ENCODE results near the gene CSRNP2. TPM values are rescaled to one million over a fixed set of nuclear protein-coding genes. Genes with fewer than 3 reads are reported as not detected.
"Not testable (repeated sequence)": the region's sequence is repeated elsewhere in the genome, so short reads cannot be mapped to it uniquely, and the experiment has no call there.

CSRNP2 gene
- total RNA-seq: 28.4 and 29.3 TPM in 2 replicates

GRCh38 chr12:51083126-51083833 is at the start of gene CSRNP2:
Gene CSRNP2 (minus strand): TSS chr12:51083596. CDS start chr12:51076561, 7,035 bp downstream.
- DNase-seq: peak; percentile 97

- DNase-seq: no peak
Measured at GRCh38 chr12:51132693-51133092, 49.3 kb upstream of the CSRNP2 start.

GRCh38 chr12:51131745-51132521 is 48.5 kb upstream of the CSRNP2 start:
- no peak for DNase-seq

- DNase-seq: no peak
Measured at GRCh38 chr12:51128919-51129318, 45.5 kb upstream of the CSRNP2 start.

GRCh38 chr12:51127050-51127729 is 43.8 kb upstream of the CSRNP2 start:
- DNase-seq: peak; percentile 9

GRCh38 chr12:51126297-51126696 is 42.9 kb upstream of the CSRNP2 start:
- DNase-seq: no peak

- DNase-seq: no peak
Measured at GRCh38 chr12:51124504-51124903, 41.1 kb upstream of the CSRNP2 start.

- DNase-seq: no peak
Measured at GRCh38 chr12:51122844-51123243, 39.4 kb upstream of the CSRNP2 start.

GRCh38 chr12:51118706-51119105 is 35.3 kb upstream of the CSRNP2 start:
- DNase-seq: no peak

GRCh38 chr12:51115533-51115932 is 32.1 kb upstream of the CSRNP2 start:
- DNase-seq: no peak

GRCh38 chr12:51108136-51108535 is 24.7 kb upstream of the CSRNP2 start:
- DNase-seq: no peak

GRCh38 chr12:51103977-51104376 is 20.6 kb upstream of the CSRNP2 start:
- DNase-seq: no peak

GRCh38 chr12:51098611-51099010 is 15.2 kb upstream of the CSRNP2 start:
- no peak for DNase-seq

GRCh38 chr12:51090705-51091229 is 7.4 kb upstream of the CSRNP2 start:
- DNase-seq: no peak

- DNase-seq: no peak
Measured at GRCh38 chr12:51087818-51088217, 4.4 kb upstream of the CSRNP2 start.

- no peak for DNase-seq
Measured at GRCh38 chr12:51086933-51087332, 3.5 kb upstream of the CSRNP2 start.

- no peak for DNase-seq
Measured at GRCh38 chr12:51085757-51086156, 2.4 kb upstream of the CSRNP2 start.

GRCh38 chr12:51082561-51083125 is 753 bp downstream of the CSRNP2 start:
- peak; percentile 51 for DNase-seq

GRCh38 chr12:51081421-51081820 is 2.0 kb downstream of the CSRNP2 start:
- no peak for DNase-seq

- DNase-seq: no peak
Measured at GRCh38 chr12:51080136-51080535, 3.3 kb downstream of the CSRNP2 start.

- DNase-seq: not testable (repeated sequence)
Measured at GRCh38 chr12:51078866-51079265, 4.5 kb downstream of the CSRNP2 start.

GRCh38 chr12:51078346-51078745 is 5.0 kb downstream of the CSRNP2 start:
- not testable (repeated sequence) for DNase-seq

GRCh38 chr12:51077930-51078329 is 5.5 kb downstream of the CSRNP2 start:
- no peak for DNase-seq
